Measurements from ENCODE around the gene SUPV3L1. TPM values are rescaled to one million over a fixed set of nuclear protein-coding genes. Genes with fewer than 3 reads are reported as not detected.

Gene SUPV3L1
- total and polyA plus RNA-seq, 2 of the 8 experiments (the other 6 are each of a cell fraction or from before 2014, with no cell fraction given) = 34.6 to 45.6 TPM

DNA sequence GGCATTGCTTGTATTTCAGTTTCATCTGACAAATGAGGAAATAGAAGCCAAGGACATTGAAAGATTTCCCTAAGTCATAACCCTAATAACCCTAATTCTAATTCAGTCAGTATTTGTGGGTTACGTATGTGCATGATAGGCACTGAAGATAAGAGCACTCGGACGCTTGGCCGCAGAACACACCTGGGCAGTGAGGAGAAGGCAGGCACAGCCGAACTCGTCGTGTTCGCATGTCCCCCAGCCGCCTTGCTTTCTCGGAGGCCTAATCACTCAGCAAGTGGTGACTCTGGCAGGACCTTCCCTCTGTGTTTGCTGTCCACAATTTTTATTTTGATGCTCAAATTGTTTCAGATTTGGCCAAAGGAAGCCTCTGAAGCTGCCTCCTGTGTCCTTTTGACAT lies 63.8 kb downstream of the SUPV3L1 start:
- Histone ChIP-seq H2BK12ac (ENCODE audit: low read depth, low read length) (no peak overlapping the region), H2AFZ (ENCODE audit: low read length) (0 out of 2 replicates have a peak overlapping the region, but pooled peaks have one; percentile 72), H4K5ac (ENCODE audit: insufficient read length, low read depth, low read length) (no peak overlapping the region), H2BK120ac (replicated peaks; ENCODE audit: low read depth, low read length) (no peak overlapping the region), H3K4ac (replicated peaks; ENCODE audit: insufficient read length, low read depth, low read length) (no peak overlapping the region), H3K79me2 (ENCODE audit: control insufficient read depth in 1 of 2, insufficient read depth in 2 of 2, low read length in 2 of 2) (no peaks in the 10 kb centered on the region), H2BK20ac (ENCODE audit: low read length) (no peak overlapping the region), H3K23me2 (ENCODE audit: low read depth, low read length) (no peaks in the 10 kb centered on the region), H3K79me1 (ENCODE audit: low read depth, low read length) (no peaks in the 10 kb centered on the region), H4K8ac (ENCODE audit: extremely low read depth, insufficient read depth, low read length) (no peak overlapping the region; the same call in 1 of the 2 replicates), H3K4me1 (replicated peaks in 1 of 4; ENCODE audit: control insufficient read depth in 3 of 4, insufficient read depth in 4 of 4, low read length in 3 of 4) (no peaks in the 10 kb centered on the region; a peak in 1 of 7 replicates), H3K27ac (ENCODE audit: low read depth, low read length) (no peak overlapping the region), H3K56ac (replicated peaks; ENCODE audit: insufficient read length, low read depth, low read length) (no peak overlapping the region), H3K4me2 (ENCODE audit: insufficient read depth in 1 of 2, low read depth in 2 of 2, low read length in 2 of 2) (no peak overlapping the region), H4K91ac (replicated peaks; ENCODE audit: insufficient read length, low read length) (no peak overlapping the region), H3K18ac (ENCODE audit: extremely low read depth, low read length) (no peak overlapping the region), H3K27me3 (replicated peaks in 1 of 4; ENCODE audit: control insufficient read depth in 3 of 4, extremely low read depth in 1 of 4, insufficient read depth in 3 of 4, low read length in 3 of 4) (no peaks in the 10 kb centered on the region), H2BK15ac (ENCODE audit: low read length) (no peak overlapping the region), H3K9me3 (ENCODE audit: insufficient read depth in 2 of 2, low read depth in 1 of 2, low read length in 1 of 2) (no peaks in the 10 kb centered on the region), H3K23ac (ENCODE audit: insufficient read length) (no peak overlapping the region), H4K20me1 (replicated peaks in 1 of 2; ENCODE audit: control insufficient read depth in 1 of 2, insufficient read depth in 2 of 2, low read length in 2 of 2) (no peaks in the 10 kb centered on the region), H3K4me3 (ENCODE audit: extremely low read depth in 1 of 4, insufficient read depth in 2 of 4, low read depth in 3 of 4, low read length in 4 of 4) (no peak overlapping the region), H3K36me3 (ENCODE audit: control insufficient read depth in 2 of 4, insufficient read depth in 4 of 4, low read length in 3 of 4) (no peaks in the 10 kb centered on the region), H3K9ac (replicated peaks in 1 of 4; ENCODE audit: extremely low read depth in 1 of 4, low read depth in 3 of 4, low read length in 3 of 4) (no peak overlapping the region), H2BK5ac (ENCODE audit: low read depth, low read length) (no peak overlapping the region), H2AK5ac (ENCODE audit: low read depth, low read length) (no peak overlapping the region), H3K14ac (ENCODE audit: insufficient read length) (no peak overlapping the region)
- FAIRE-seq (no peak), DNase-seq (ENCODE audit: low read depth in 1 of 2, low spot score in 2 of 2) (no peak)
- WGBS, 2 experiments (ENCODE audit: extremely low coverage in 1 of 2, insufficient coverage in 1 of 2, insufficient read length in 1 of 2, insufficient replicate concordance in 2 of 2, low coverage in 1 of 2, low lambda C conversion rate in 2 of 2, missing lambda C conversion rate in 1 of 2) = 93% methylated on average over 10 of the region's 10 CpGs; no CpG with 5 or more reads in 1 of the 2 experiments
- CTCF ChIA-PET (ENCODE audit: partially characterized antibody) = interaction anchor here (0.6 to 1.8 kb wide), 4 partner anchors 12 to 167 kb away, joined by 3 to 6 read pairs (median 4); no protein-coding TSS in a partner anchor
- POLR2A ChIA-PET (ENCODE audit: partially characterized antibody) = no interaction called here
- TF ChIP-seq, protein P1, sequence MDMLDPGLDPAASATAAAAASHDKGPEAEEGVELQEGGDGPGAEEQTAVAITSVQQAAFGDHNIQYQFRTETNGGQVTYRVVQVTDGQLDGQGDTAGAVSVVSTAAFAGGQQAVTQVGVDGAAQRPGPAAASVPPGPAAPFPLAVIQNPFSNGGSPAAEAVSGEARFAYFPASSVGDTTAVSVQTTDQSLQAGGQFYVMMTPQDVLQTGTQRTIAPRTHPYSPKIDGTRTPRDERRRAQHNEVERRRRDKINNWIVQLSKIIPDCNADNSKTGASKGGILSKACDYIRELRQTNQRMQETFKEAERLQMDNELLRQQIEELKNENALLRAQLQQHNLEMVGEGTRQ (IDR thresholded peaks at IDR 0.05; ENCODE audit: low read length) = no peak
- TF ChIP-seq RFX5 (IDR thresholded peaks at IDR 0.05; ENCODE audit: borderline replicate concordance, low read depth, low read length) (no peak), TAF7 (optimal IDR thresholded peaks at IDR 0.05; ENCODE audit: borderline replicate concordance, low read depth, low read length) (no peak), JUN (IDR thresholded peaks at IDR 0.05; ENCODE audit: low read depth, low read length) (no peak), KDM5A (IDR thresholded peaks at IDR 0.05; ENCODE audit: low read length) (no peak)
- TF ChIP-seq, protein P2, sequence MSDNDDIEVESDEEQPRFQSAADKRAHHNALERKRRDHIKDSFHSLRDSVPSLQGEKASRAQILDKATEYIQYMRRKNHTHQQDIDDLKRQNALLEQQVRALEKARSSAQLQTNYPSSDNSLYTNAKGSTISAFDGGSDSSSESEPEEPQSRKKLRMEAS (IDR thresholded peaks at IDR 0.05) = no peak

Measured in H1 (cell line).